GM23248 (cell line): ENCODE measurements around the gene PPCDC. TPM values are rescaled to one million over a fixed set of nuclear protein-coding genes. Genes with fewer than 3 reads are reported as not detected.

ENCODE experiments used
- DNase-seq: peaks from one replicate; pipeline ENCODE4 v3.0.0-alpha.2; 2015
- H2AFZ ChIP-seq: fragments of 200-600 bp; sonication (generic); 2 replicates; pipeline ENCODE4 v1.6.1; 2016; ENCODE audit warnings: antibody characterized with exemption
- H3F3A ChIP-seq: fragments of 200-600 bp; sonication (generic); 2 replicates; pipeline ENCODE4 v1.6.1; 2016; ENCODE audit warnings: mild to moderate bottlenecking, antibody characterized with exemption, mixed run types; ENCODE audit not compliant: insufficient read depth
- H3K27ac ChIP-seq: fragments of 200-600 bp; sonication (generic); 2 replicates; pipeline ENCODE4 v1.5.1; 2016; ENCODE audit warnings: mild to moderate bottlenecking
- H3K27me3 ChIP-seq: fragments of 200-600 bp; sonication (generic); replicated peaks from 2 replicates; pipeline ENCODE4 v1.6.1; 2016; ENCODE audit warnings: mild to moderate bottlenecking; ENCODE audit not compliant: insufficient read depth
- H3K36me3 ChIP-seq: fragments of 200-600 bp; sonication (generic); 2 replicates; pipeline ENCODE4 v1.6.1; 2016; ENCODE audit warnings: low read depth, mild to moderate bottlenecking
- H3K4me1 ChIP-seq: fragments of 200-600 bp; sonication (generic); 2 replicates; pipeline ENCODE4 v1.6.1; 2016; ENCODE audit warnings: mild to moderate bottlenecking; ENCODE audit not compliant: insufficient read depth
- H3K4me2 ChIP-seq: fragments of 200-600 bp; sonication (generic); one replicate; pipeline ENCODE4 v1.6.1; 2016; ENCODE audit warnings: mild to moderate bottlenecking; ENCODE audit not compliant: unreplicated experiment
- H3K4me3 ChIP-seq: fragments of 200-600 bp; sonication (generic); 2 replicates; pipeline ENCODE4 v1.5.1; 2016; ENCODE audit warnings: mild to moderate bottlenecking
- H3K79me2 ChIP-seq: fragments of 200-600 bp; sonication (generic); 2 replicates; pipeline ENCODE4 v1.6.1; 2016; ENCODE audit warnings: mild to moderate bottlenecking; ENCODE audit not compliant: insufficient read depth
- H3K9ac ChIP-seq: fragments of 200-600 bp; sonication (generic); 2 replicates; pipeline ENCODE4 v1.6.1; 2016; ENCODE audit warnings: mild to moderate bottlenecking
- H3K9me2 ChIP-seq: fragments of 200-600 bp; sonication (generic); 2 replicates; pipeline ENCODE4 v1.6.1; 2016; ENCODE audit warnings: mixed run types, mild to moderate bottlenecking, moderate library complexity; ENCODE audit not compliant: insufficient read depth
- H3K9me3 ChIP-seq: fragments of 200-600 bp; sonication (generic); one replicate; pipeline ENCODE4 v1.6.1; 2017; ENCODE audit warnings: low read depth
- H4K20me1 ChIP-seq: fragments of 200-600 bp; sonication (generic); 2 replicates; pipeline ENCODE4 v1.6.0; 2016; ENCODE audit not compliant: insufficient read depth
- EZH2 ChIP-seq: fragments of 200-600 bp; sonication (generic); IDR thresholded peaks from 2 replicates; pipeline ENCODE4 v1.6.1; 2018; ENCODE audit warnings: antibody characterized with exemption, mild to moderate bottlenecking; ENCODE audit not compliant: insufficient read depth, poor library complexity, severe bottlenecking
- EZH2phosphoT487 ChIP-seq: fragments of 200-600 bp; sonication (generic); IDR thresholded peaks from 2 replicates; pipeline ENCODE4 v1.6.1; 2018; ENCODE audit warnings: antibody characterized with exemption, moderate library complexity, mild to moderate bottlenecking, low read depth; ENCODE audit not compliant: insufficient read depth
- WGBS, 2 experiments: methylation state at CpG; one replicate each; pipeline ENCODE4 v1.1.6; 2015 to 2017; ENCODE audit warnings: low lambda C conversion rate in 2 of 2, low coverage in 1 of 2; ENCODE audit errors: missing lambda C conversion rate in 2 of 2; 5-methylcytosine and 5-hydroxymethylcytosine counted together
- in situ Hi-C: fragments of 300-500 bp; cut with MboI; formaldehyde crosslinking; loops from 2 replicates; pipeline ENCODE4 v1.15.0; 2020
- polyA plus RNA-seq: library from polyadenylated mRNA; unstranded; fragments of >200 nt; fragmentation: Nextera tagmentation; extraction: Ambion mirVana; gene quantifications from 2 replicates; pipeline ENCODE4 v1.2.1, GENCODE V29; 2016
- small RNA-seq: library from RNA; depleted of rRNA; stranded (forward); fragments of <200 nt; gene quantifications from one replicate; pipeline ENCODE3, GENCODE V24; 2014; ENCODE audit warnings: low read depth, low replicate concordance
- total RNA-seq: library from RNA; depleted of rRNA; stranded (reverse); fragments of >200 nt; shearing (Covaris generic); gene quantifications from 2 replicates; pipeline ENCODE4 v1.2.3, GENCODE V29; 2014; rRNA removed

The PPCDC gene
- total and polyA plus RNA-seq, 2 experiments from 2014 or later, result 9.0 to 20.0 TPM

GRCh38 chr15:75095594-75095993 is 72.2 kb downstream of the PPCDC start:
- Histone ChIP-seq H4K20me1 (no peaks in the 10 kb centered on the region), H3F3A (no peaks in the 10 kb centered on the region), H3K27me3 (no peaks in the 10 kb centered on the region), H3K9me2 (no peaks in the 10 kb centered on the region), H3K9me3 (no peaks in the 10 kb centered on the region), H3K4me2 (no peak overlapping the region), H2AFZ (no peak overlapping the region), H3K4me1 (no peaks in the 10 kb centered on the region), H3K27ac (no peak overlapping the region), H3K9ac (no peak overlapping the region), H3K36me3 (no peaks in the 10 kb centered on the region), H3K79me2 (no peaks in the 10 kb centered on the region), H3K4me3 (no peak overlapping the region)
- 81 to 87% methylated on average over 4 of the region's 4 CpGs for WGBS, 2 experiments
- DNase-seq, result no peak
- in situ Hi-C loops, result no loop called here
- TF ChIP-seq EZH2, result no peak
- no peak for TF ChIP-seq EZH2phosphoT487

GRCh38 chr15:75097939-75098338 is 74.5 kb downstream of the PPCDC start:
- H3K9ac ChIP-seq, result no peak overlapping the region
- H3K9me3 ChIP-seq, result no peaks in the 10 kb centered on the region
- DNase-seq, result no peak
- no peaks in the 10 kb centered on the region for H3K9me2 ChIP-seq
- H4K20me1 ChIP-seq, result no peaks in the 10 kb centered on the region
- no peaks in the 10 kb centered on the region for H3F3A ChIP-seq
- TF ChIP-seq EZH2phosphoT487 (no peak), EZH2 (no peak)
- H3K27me3 ChIP-seq, result no peaks in the 10 kb centered on the region
- H3K4me3 ChIP-seq, result no peak overlapping the region
- no peak overlapping the region for H2AFZ ChIP-seq
- H3K4me2 ChIP-seq, result no peak overlapping the region
- H3K36me3 ChIP-seq, result no peaks in the 10 kb centered on the region
- H3K4me1 ChIP-seq, result no peaks in the 10 kb centered on the region
- no peaks in the 10 kb centered on the region for H3K79me2 ChIP-seq
- in situ Hi-C loops, result no loop called here
- WGBS, 2 experiments, result 84 to 89% methylated on average over 7 of the region's 7 CpGs
- no peak overlapping the region for H3K27ac ChIP-seq

GRCh38 chr15:75098404-75098803 is 75.0 kb downstream of the PPCDC start:
- no peaks in the 10 kb centered on the region for H3K79me2 ChIP-seq
- H3K9me3 ChIP-seq, result no peaks in the 10 kb centered on the region
- H4K20me1 ChIP-seq, result no peaks in the 10 kb centered on the region
- no peak for DNase-seq
- no peaks in the 10 kb centered on the region for H3K27me3 ChIP-seq
- H3K36me3 ChIP-seq, result no peaks in the 10 kb centered on the region
- WGBS, 2 experiments, result 79 to 91% methylated on average over 3 to 4 of the region's 4 CpGs
- H3K4me3 ChIP-seq, result no peak overlapping the region
- H3K9me2 ChIP-seq, result no peaks in the 10 kb centered on the region
- in situ Hi-C loops, result no loop called here
- no peak overlapping the region for H3K27ac ChIP-seq
- TF ChIP-seq EZH2 (no peak), EZH2phosphoT487 (no peak)
- no peak overlapping the region for H2AFZ ChIP-seq
- H3K4me1 ChIP-seq, result no peaks in the 10 kb centered on the region
- no peaks in the 10 kb centered on the region for H3F3A ChIP-seq
- H3K9ac ChIP-seq, result no peak overlapping the region
- H3K4me2 ChIP-seq, result no peak overlapping the region

Small RNA genes lying within 50 kb of the gene (small RNA-seq; reads per million reads assigned to genes)
- gene AC015720.1, result not detected
- not detected for gene RF00019

Other genes with a start within 250 kb of the PPCDC start
- gene CSK, start 241.5 kb upstream of the PPCDC start, total RNA-seq, result 18.0 and 21.0 TPM in 2 replicates
- 11.0 and 12.0 TPM in 2 replicates for gene CSK, start 241.5 kb upstream of the PPCDC start, polyA plus RNA-seq
- not detected in 2 replicates for gene LMAN1L, start 210.8 kb upstream of the PPCDC start, total RNA-seq
- gene LMAN1L, start 210.8 kb upstream of the PPCDC start, polyA plus RNA-seq, result not detected in 2 replicates
- not detected in 2 replicates for gene CPLX3, start 197.0 kb upstream of the PPCDC start, total RNA-seq
- gene CPLX3, start 197.0 kb upstream of the PPCDC start, polyA plus RNA-seq, result not detected in 2 replicates
- 29.1 and 30.3 TPM in 2 replicates for gene ULK3, start 180.4 kb upstream of the PPCDC start, total RNA-seq
- 14.0 and 14.6 TPM in 2 replicates for gene ULK3, start 180.4 kb upstream of the PPCDC start, polyA plus RNA-seq
- 28.7 and 49.2 TPM in 2 replicates for gene SCAMP2, start 150.2 kb upstream of the PPCDC start, total RNA-seq
- gene SCAMP2, start 150.2 kb upstream of the PPCDC start, polyA plus RNA-seq, result 83.0 and 86.2 TPM in 2 replicates
- 79.0 and 85.2 TPM in 2 replicates for gene MPI, start 133.5 kb upstream of the PPCDC start, total RNA-seq
- 34.8 and 41.2 TPM in 2 replicates for gene MPI, start 133.5 kb upstream of the PPCDC start, polyA plus RNA-seq
- 64.1 and 78.6 TPM in 2 replicates for gene FAM219B, start 116.7 kb upstream of the PPCDC start, total RNA-seq
- gene FAM219B, start 116.7 kb upstream of the PPCDC start, polyA plus RNA-seq, result 38.1 and 39.6 TPM in 2 replicates
- 48.2 and 65.3 TPM in 2 replicates for gene COX5A, start 85.5 kb upstream of the PPCDC start, total RNA-seq
- gene COX5A, start 85.5 kb upstream of the PPCDC start, polyA plus RNA-seq, result 315 and 321 TPM in 2 replicates
- 4.0 and 4.5 TPM in 2 replicates for gene RPP25, start 66.8 kb upstream of the PPCDC start, total RNA-seq
- gene RPP25, start 66.8 kb upstream of the PPCDC start, polyA plus RNA-seq, result 3.4 and 3.6 TPM in 2 replicates
- 1.0 and 4.0 TPM in 2 replicates for gene SCAMP5, start 28.0 kb upstream of the PPCDC start, total RNA-seq
- 0.23 TPM in 1 of 2 replicates, not detected in the other for gene SCAMP5, start 28.0 kb upstream of the PPCDC start, polyA plus RNA-seq
- gene C15orf39, start 178.3 kb downstream of the PPCDC start, total RNA-seq, result 8.1 and 12.5 TPM in 2 replicates
- 4.7 and 5.1 TPM in 2 replicates for gene C15orf39, start 178.3 kb downstream of the PPCDC start, polyA plus RNA-seq
- gene GOLGA6C, start 234.7 kb downstream of the PPCDC start, total RNA-seq, result not detected in 2 replicates
- gene GOLGA6C, start 234.7 kb downstream of the PPCDC start, polyA plus RNA-seq, result not detected in 2 replicates